ENCODE measurements around the gene RFT1.
"Not testable (repeated sequence)": the region's sequence is repeated elsewhere in the genome, so short reads cannot be mapped to it uniquely, and the experiment has no call there.

Gene RFT1

DNA sequence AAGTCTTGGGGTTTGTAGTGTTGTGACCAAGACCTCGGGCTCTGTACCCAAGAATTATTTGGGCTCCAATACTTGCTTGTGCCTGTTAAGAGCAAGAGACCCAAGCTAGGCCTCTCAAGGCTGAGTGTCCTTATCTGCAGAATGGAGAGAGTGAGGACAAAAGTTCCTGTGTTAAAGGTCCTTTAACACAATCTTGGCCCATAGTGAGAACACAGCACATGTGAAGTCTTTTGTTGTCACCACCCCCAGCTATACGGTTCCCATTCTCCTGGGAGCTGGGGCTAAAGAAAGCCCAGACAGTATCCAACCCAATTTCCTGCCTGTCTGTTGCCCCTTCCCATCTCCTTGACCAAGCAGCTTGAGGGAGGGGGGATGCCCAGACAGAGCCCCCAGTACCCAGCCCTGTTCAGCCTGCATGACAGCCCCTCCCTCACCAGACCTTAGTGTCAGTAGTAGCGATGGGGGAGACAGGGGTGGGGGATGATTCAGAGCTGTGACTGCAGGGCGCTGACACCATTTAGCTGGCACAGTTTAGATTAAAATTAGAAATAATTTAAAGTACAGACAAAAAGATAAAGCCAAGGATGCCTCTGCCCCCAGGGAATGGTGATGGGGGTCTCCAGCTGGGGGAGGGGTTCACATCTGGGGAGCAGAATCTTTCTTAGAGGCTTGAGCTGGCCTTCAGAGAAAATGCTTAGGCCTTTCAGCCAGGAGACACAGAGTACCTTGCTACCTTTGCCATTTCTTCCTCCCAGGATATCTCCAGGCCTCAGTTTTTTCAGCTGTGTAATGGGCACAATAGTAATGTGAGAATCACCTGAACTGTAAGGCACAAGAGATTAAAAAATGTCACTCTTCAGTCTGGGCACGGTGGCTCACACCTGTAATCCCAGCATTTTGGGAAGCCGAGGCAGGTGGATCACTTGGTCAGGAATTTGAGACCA lies 33.5 kb upstream of the RFT1 start:
- DNase-seq, result no peak

DNA sequence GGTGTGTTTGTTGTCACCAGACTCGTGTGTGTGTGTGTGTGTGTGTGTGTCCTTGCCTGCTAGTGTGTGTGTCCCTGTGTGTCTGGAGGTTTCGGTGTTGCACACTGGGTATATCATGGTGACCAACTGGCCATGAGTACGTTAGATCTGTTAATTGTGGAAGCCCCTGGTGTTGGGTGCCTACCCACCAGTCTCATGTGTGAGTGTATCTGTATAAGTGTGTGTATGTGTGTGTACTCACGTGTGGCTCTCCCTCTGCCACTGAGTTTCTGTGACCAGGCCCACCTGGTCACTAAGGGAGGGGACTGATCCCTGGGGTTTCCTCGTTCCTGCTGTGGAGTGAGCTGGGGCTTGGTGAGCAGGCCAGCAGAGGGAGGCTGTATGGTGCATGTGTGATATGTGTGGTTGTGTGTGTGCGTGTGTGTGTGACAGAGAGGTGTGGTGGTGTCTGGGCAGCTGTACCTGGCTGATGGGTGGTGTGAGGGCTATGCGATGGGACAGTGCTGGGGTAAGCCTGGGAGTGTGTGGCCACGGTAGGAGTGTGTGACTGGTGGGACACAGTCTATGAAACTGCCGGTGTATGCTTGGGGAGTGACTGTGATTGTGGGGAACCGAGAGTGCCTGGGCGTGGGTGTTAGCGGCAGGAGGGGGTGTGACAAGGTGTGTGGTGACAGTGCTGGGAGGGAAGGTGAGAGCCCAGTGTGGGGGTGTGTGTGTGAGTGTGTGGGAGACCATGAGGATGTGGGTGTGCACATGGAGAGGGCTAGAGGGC lies 32.6 kb upstream of the RFT1 start:
- no peak for DNase-seq

DNA sequence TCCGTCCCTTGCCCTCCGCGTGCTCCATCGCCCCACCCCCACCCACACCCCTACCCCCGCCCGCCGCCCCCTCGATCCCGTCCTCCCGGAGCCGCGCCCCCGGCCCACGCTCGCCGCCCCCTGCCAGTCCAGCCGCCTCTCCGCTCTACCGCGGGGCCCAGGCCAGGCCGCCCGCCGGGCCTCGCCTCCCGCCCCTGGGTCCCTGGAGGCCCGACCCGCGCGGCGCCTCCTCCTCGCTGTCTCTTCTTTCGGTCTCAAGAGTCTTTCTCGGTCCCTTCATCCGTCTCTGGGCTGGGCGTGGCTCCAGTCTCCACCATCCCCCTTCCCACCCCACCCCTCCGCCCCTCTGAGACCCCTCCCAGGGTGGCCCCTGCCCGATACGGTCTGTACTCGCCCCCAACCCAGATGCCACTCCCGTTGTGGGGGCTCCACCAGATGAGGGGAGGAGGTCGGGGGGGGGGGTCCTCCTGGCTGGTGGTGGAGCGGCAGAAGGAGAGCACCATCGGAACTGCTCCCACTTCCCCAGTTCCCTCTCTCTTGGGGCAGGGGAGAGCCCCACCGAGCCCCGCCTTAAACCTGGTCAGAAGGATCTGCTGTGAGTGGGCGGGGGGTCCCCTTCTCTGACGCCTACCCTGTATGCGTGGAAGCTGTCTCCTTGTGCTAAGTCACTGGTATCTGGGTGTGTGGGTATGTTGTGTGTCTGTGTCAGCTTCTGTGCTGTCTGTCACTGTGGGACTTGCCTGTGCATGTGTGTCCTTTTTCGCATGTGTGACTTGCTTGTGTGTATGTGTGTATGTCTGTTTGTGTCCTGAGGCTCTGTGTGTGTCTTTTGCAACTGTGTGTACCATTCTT lies 31.8 kb upstream of the RFT1 start:
- no peak for DNase-seq

DNA sequence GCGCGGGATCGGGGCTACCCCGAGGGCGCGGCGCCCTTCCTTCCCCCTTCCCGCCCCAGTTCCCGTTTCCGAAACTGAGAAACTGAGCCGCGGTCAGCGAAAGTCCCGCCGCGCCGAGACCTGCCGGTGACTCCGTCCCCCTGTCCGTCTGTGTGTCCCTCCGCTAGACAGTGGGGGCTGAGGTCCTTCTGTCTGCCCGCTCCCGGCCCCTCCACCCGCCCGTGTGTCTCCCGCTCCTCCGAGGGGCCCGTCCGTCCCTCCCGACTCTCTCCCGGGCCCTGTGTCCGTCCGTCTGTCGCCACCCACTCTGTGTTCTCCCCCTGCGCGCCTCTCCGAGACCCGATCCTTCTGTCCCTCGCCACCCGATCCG lies 31.2 kb upstream of the RFT1 start:
- no peak for DNase-seq

DNA sequence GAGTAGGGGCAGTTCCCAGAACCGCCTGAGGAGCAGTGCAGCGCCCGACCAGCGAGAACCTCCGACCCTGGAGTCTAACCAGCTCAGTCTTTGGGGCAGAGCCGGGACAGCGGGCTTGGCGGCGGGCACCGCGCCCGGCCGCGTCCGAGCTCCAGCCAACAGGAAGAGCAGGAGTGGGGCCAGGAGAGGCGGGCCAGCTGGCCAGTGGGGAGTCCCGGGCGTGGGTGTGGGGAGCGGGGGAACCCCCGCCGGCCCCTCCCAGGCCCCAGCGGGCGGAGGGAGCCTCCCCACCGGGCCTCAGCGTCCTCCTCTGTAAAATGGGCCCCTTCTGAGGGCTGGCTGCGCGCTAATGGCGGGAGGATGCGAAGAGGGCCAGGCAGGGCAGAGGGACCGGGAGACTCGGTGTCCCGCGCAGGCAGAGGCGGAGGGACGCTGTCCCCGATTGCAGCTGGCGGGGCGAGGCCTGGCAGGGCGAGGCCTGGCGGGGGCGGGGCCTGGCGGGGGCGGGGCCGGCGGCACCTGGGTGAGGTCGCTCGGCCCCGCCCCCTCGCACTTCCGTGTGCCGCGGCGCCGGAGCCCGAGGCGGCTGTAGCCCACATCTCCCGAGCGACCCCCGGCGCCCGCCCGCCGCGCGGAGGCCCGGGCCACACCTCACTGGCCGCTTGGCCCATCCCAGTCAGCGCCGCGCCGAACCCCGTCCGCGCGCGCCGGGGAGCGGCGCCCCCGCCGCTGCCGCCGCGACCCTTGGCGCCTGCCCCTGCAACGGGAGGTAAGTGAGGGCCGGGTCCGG lies 30.6 kb upstream of the RFT1 start, which contains the start of gene PRKCD:
TSS of gene PRKCD (plus strand) at position 550 of the 790 bp plus-strand sequence. CDS start 17,214 bp downstream, outside the sequence.
- DNase-seq, result peak; percentile 36

DNA sequence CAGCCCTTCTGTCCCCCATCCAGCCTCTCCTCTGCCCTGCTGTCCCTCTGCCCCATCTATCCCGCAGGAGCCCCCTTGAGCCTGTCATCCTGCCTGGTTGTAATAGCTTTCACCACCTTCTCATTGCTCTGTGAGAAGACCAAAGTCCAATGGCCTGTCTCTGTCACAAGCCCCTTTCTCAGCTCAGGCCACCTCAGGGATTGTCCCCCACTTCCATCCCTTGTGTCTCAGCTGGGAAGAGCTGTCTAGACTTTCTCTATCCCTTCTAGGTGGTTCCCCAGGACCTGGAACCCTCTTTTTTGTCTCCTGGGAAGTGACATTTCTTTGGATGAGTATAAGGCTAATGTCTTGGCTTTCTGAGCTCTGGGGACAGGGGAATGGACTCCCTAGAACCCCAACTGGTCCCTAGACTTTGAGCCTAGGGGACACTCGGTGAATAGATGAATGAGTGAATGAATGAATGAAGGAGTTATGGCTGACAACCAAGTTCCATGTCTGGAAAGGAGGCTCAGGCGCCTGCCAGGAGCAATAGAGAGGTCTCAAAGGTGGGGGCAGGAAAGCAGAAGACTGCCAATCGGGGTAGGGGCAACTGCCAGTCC lies 29.9 kb upstream of the RFT1 start:
- no peak for DNase-seq

DNA sequence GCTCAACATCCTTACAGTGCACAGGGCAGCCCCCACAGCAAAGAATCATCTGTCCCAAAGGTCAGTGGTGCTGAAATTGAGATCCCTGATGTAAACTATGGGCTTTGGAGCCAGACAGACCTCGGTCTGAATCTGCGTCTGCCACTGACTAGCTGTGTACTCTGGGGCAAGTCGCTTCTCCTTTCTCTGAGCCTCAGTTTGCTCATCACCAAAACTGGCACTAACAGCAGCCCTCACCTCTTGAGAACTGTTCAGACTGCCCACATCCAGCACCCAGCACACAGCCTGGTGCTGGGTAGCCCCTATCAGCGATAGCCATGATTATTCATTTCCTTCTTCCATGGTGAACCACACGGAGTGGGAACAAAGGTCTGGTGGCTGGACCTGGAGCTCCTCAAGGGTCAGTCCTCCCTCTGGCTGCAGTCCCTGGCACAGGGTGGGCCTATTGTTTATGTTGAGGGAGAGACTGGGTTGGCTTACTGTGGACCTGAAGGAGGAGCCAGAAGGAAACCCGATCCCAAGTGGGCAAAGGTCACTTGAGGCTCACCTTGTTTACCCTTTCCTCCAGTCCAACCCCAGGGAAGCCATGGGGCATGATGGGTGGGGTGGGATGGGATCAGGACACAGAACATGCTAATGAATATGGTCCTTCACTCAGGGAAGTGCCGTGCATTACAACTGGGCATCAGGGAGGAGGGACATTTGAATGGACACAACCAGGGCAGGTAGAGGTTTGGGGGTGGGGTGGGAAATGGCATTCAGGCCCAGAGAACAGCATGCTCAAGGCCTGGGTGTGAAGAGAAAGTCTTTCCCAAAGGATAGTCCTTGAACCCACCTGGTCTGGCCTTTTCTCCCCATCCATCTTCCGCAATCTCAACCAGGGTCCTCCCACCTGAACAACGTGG lies 29.2 kb upstream of the RFT1 start:
- DNase-seq, result peak; percentile 57

DNA sequence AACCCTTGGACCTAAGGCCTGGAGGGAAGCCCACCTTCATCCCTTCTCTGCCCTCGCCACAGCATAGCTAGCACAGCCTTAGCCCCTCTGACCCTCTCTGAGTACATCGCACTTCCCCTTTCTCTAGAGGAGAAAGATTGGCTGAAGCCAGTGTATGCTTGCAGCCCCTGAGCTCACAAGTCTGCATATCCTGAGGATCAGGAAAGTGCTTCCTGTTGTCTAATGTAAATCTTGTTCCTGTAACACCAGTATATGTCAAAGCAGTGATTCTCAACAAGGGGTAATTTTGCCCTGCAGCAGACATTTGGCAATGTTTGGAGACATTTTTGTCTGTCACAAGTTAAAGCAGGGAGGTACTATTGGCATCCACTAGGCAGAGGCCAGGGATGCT lies 28.5 kb upstream of the RFT1 start:
- no peak for DNase-seq

DNA sequence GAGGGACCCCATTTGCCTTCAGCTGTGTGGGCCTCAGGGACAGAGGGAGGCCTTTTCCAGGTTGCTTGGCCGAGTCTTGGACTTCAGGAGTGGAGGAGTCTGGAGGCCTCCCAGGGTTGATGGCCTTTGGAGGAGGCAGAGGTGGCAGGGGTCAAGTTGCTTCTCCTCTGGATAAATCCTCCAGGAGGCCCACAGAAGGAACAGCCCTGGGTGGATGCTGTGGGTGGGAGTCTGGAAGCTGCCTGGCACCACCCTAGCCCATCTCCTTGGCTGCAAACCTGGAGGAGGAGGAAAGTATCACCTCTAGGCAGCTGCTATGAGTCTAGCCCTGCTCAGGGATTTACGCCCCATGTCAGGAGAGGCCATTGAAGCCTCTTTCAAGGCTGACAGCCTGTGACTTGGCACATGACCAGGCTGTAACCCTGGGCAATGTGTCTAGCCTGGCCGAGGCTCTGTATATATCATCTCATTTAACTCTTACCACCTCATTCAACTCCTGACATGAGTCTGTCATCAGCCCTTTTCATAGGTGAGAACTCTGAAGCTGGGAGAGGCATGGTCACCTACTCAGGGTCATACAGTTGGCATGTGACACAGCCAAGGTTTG lies 27.8 kb upstream of the RFT1 start:
- DNase-seq, result no peak

DNA sequence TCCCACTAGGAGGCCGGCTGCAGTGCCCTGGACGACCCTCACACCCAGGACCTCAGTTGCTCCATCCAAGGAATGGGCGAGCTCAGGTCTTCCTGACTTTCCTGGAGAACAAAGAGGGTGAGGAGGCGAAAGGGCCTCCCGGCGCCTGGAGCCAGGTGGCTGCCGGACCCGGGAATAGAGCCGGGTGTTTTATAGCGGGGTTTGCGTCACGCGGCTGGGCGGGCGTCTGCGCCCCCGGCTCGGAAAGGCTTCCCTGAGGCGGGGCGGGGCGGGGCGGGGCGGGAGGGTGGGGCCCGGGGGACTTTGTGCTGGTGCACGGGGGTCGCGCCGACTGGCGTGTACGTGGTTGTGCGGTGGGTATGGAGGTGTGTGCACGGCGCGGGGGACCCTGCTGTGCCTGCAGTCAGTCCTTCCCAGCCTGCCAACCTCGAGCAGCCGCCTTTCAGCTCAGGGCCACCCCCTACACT lies 26.2 kb upstream of the RFT1 start:
- peak; percentile 40 for DNase-seq

DNA sequence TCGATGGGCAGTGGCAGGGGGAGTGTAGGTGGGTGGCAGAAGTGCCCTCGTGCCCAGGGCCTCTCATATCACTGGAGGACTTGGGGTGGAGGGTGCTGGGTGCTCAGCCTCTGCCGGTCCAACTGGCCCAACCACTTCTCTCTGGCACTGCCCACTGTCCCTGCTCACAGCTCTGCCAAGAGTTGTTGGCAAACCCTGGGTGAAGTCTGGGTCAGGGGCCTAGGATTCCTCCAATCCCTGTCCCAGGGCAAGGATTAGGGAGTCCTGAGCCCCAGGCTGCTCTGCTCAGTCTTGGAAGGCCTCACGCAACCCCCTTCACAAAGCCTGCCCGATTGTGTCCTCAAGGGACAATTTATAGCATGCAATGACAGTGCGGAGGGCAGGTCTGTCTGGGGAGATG lies 25.5 kb upstream of the RFT1 start:
- peak; percentile 83 for DNase-seq

DNA sequence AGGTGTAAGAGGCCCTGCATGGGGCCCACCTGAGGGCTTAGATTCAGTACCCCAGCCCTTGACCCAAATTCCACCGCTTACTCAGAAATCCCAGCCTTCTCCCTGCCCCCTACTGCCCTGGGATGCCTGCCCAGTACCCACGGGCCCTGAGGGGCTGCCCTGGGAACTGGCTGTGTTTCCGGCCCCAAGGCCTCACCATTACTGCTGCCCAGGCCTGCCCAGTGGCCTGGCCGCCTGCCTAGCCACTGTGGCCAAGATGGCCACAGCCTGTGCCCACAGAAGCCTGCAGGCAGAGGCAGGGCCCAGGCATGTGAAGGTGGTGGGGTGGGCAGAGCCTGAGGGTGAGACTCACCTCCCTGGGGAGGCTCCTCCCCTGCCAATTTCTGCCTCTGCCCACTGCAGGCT lies 24.6 kb upstream of the RFT1 start:
- peak; percentile 22 for DNase-seq

DNA sequence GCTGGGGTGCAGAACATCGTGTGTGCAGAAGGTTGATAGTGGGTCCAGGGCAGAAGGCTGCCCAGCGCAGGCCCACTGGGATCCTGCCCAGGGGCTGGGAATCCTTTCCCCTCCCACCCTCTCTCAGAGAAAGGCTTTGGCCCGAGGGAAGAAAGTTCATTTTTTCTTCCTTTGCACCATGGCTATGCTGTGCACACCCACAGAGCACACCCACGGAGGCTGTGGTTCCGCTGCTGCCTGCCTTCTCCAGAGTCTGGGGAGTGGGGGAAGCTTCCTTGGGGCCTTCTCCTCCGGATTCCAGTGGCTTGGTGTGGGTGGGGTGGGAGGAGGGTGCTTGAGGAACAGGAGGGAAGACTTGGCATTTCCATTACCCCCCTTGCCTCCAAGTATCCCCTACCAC lies 23.7 kb upstream of the RFT1 start:
- DNase-seq, result no peak

DNA sequence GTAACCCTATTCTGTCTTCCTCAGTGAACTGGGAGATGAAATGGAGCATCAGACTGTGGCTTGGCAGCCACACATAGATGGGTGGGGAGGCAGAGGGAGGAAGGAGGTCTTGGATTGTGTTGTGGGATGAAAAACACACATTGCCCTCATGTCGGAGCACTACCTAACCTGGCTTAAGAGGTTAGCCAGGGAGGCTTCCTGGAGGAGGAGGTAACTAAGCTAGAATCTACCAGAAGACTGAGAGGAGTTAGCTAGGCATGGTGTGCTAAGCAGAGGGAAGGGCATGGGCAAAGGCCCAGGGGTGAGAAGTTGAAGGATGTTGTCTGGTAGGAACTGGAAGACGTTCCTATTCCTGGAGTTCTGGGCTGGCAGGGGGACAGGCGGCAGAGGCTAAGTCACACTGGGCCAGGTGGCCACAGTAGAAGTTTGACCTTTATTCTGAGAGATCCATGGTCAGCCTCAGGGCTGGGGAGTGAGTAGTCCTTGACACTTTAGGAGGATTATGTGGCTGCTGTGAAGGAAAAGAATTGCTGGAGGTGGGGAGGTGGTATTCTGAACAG lies 23.1 kb upstream of the RFT1 start:
- no peak for DNase-seq

DNA sequence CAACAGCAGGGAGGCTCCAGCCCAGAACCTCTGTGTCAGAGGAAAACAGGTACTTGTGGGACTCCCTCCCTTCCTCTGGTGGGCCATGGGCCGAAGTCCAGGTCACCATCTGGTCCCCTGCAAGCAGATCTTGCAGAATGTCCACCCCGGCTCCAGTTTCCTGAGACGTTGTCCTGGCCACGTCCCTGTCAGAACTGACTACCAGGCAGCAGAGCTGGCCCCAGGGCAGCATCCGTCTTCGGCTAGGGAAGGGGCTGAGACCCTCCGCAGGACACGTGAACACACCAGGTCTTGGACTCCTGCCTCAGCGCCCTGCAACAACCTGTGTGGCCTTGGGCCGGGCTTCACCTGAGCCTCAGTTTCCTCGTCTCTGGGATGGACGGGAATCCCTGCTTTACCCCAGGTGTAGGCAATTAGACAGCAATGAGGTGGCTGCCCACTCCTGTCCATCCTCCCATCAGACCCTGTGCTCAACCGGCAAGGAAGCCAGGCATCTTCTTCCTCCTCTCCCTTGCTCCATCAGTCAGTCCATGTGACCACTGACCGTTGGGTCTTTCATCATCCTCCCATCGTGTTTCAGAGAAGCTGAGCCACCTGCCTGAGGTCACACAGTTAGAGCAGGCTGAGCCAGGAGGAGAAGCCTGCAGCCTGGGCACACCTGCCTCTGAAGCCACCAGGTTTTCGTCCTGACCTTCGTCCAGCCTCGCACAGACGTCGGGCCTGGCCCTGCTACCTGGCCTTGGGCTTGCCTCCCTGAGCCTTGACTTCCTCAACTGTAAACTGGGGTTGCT lies 21.8 kb upstream of the RFT1 start:
- no peak for DNase-seq

DNA sequence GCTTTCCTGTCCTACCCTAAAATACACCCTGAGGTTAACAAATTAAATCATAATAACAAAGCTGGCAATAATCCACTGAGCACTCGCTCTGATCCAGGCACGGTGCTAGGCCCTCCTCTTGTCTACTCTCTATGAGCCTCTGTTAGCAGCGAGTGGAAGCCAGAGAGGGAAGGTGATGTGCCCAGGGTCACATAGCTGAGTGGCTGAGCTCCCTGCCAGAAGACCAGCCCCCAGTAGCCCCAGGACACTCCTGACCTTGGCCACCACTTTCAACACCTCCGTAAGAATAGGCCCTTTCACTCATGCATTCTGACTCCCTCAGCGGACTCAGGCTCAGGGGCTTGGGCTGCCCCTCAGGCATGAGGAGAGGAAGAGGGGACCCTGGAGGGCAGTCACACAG lies 21.2 kb upstream of the RFT1 start:
- DNase-seq, result no peak

DNA sequence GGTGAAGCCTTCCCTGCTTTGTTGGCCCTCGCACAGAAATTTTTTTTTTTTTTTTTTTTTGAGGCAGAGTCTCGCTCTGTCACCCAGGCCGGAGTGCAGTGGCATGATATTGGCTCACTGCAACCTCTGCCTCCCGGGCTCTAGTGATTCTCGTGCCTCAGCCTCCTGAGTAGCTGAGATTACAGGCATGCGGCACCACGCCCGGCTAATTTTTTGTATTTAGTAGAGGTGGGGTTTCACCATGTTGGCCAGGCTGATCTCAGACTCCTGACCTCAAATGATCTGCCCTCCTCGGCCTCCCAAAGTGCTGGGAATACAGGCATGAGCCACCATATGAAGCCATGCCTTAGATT lies 20.8 kb upstream of the RFT1 start:
- not testable (repeated sequence) for DNase-seq

DNA sequence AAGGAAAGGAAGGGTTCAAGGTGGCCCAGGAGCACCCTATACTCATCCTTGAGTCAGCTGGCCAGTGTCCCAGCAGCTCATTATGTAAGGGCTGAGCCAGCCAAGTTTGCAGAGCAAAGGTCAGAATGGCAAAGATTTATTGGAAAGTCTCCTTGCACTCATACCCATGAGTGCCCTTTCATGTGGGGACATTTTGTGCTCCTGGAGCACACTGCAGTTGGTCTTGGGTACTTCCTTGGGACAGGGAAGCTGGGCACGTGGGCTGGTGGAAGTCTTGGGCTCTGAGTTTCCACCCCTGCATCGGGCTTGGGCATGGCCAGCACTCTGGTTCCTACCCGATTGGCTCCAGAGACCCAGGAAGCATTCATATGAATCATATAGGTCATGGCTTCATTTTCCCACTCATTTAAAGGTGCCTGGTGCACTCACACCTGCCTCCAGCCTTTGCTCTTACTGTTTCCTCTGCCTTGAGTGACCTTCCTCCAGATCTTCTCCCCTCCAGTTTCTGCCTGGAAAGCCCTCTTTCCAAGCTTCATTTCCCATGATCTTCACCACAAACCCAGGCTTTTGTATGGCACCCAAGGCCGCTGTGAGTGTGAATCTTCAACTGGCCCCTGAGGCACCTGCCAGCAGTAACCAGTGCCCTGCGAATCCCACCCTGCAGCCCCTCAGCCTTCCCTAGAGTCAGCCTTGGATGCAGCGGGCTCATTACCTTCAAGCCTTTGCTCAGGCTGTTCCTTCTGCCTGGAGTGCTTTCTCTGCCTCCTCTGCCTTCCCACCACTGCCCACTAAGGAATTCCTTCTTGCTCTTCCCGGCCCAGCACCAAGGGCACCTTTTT lies 20.2 kb upstream of the RFT1 start:
- DNase-seq, result no peak
